ENCODE data around the gene FGF14. TPM values are rescaled to one million over a fixed set of nuclear protein-coding genes. Genes with fewer than 3 reads are reported as not detected.

Gene FGF14
- total and polyA plus RNA-seq, 2 of the 4 experiments (the other 2 are of a cell fraction): under 0.01 TPM; not detected in 1

DNA sequence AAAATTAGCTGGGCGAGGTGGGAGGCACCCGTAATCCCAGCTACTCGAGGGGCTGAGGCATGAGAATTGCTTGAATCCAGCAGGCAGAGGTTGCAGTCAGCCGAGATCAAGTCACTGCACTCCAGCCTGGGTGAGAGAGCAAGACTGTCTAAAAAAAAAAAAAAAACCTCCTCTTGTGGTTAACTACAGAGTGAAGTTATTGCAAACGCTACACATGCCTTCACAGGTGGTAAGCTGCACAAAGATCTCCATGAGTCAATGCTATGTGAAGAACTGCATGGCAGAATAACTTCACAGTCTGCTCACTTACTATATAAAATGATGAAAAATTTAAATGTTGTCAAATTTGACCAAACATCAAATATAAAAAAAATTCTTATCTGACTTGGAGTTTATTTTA lies 436.8 kb downstream of the FGF14 start:
- H3K14ac ChIP-seq (replicated peaks; ENCODE audit: low read depth, low read length): no peak overlapping the region
- H3K56ac ChIP-seq (ENCODE audit: extremely low read depth, insufficient read depth, low read length): no peak overlapping the region
- H2BK5ac ChIP-seq (ENCODE audit: low read depth, low read length, poor library complexity, severe bottlenecking): no peak overlapping the region
- H3K9me1 ChIP-seq (ENCODE audit: insufficient read depth, low read length): no peaks in the 10 kb centered on the region
- H3K9ac ChIP-seq (ENCODE audit: low read depth, low read length): no peak overlapping the region
- no peak overlapping the region for H2AFZ ChIP-seq (replicated peaks; ENCODE audit: low read length, poor library complexity)
- H3K79me1 ChIP-seq (ENCODE audit: low read depth in 1 of 2, low read length in 2 of 2): no peaks in the 10 kb centered on the region
- no peaks in the 10 kb centered on the region for H3K27me3 ChIP-seq (ENCODE audit: control insufficient read depth, insufficient read depth, low read length)
- ATAC-seq (ENCODE audit: low read depth) (no peak), DNase-seq (no peak)
- in situ Hi-C loops (cut with MboI; ENCODE audit: low sequenced_read_pairs): no loop called here
- H2AK5ac ChIP-seq (ENCODE audit: low read depth, low read length): no peak overlapping the region
- H4K5ac ChIP-seq (ENCODE audit: low read depth, low read length): no peak overlapping the region
- TF ChIP-seq CHD1 (IDR thresholded peaks at IDR 0.05; ENCODE audit: low read depth, low read length) (no peak), MAFK (IDR thresholded peaks at IDR 0.05; ENCODE audit: low read depth, low read length) (no peak), RAD21 (IDR thresholded peaks at IDR 0.05; ENCODE audit: low read length) (no peak), BHLHE40 (IDR thresholded peaks at IDR 0.05; ENCODE audit: low read depth, low read length) (no peak), SMC3 (IDR thresholded peaks at IDR 0.05; ENCODE audit: low read depth, low read length) (no peak), RCOR1 (IDR thresholded peaks at IDR 0.05; ENCODE audit: insufficient replicate concordance, low read length) (no peak), POLR2A (IDR thresholded peaks at IDR 0.05; ENCODE audit: low read depth, low read length) (no peak), FOS (IDR thresholded peaks at IDR 0.05; ENCODE audit: low read depth, low read length) (no peak), CEBPB (IDR thresholded peaks at IDR 0.05; ENCODE audit: low read depth, low read length) (no peak), MXI1 (IDR thresholded peaks at IDR 0.05; ENCODE audit: borderline replicate concordance, low read depth, low read length) (no peak), MAZ (IDR thresholded peaks at IDR 0.05; ENCODE audit: borderline replicate concordance, low read depth, low read length) (no peak), RFX5 (IDR thresholded peaks at IDR 0.05; ENCODE audit: low read depth, low read length) (no peak), NFE2L2 (IDR thresholded peaks at IDR 0.05; ENCODE audit: low read depth, low read length) (no peak)
- TF ChIP-seq, protein P1, sequence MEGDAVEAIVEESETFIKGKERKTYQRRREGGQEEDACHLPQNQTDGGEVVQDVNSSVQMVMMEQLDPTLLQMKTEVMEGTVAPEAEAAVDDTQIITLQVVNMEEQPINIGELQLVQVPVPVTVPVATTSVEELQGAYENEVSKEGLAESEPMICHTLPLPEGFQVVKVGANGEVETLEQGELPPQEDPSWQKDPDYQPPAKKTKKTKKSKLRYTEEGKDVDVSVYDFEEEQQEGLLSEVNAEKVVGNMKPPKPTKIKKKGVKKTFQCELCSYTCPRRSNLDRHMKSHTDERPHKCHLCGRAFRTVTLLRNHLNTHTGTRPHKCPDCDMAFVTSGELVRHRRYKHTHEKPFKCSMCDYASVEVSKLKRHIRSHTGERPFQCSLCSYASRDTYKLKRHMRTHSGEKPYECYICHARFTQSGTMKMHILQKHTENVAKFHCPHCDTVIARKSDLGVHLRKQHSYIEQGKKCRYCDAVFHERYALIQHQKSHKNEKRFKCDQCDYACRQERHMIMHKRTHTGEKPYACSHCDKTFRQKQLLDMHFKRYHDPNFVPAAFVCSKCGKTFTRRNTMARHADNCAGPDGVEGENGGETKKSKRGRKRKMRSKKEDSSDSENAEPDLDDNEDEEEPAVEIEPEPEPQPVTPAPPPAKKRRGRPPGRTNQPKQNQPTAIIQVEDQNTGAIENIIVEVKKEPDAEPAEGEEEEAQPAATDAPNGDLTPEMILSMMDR (conservative IDR thresholded peaks at IDR 0.05; ENCODE audit: low read depth, low read length): no peak
- TF ChIP-seq, protein P2, sequence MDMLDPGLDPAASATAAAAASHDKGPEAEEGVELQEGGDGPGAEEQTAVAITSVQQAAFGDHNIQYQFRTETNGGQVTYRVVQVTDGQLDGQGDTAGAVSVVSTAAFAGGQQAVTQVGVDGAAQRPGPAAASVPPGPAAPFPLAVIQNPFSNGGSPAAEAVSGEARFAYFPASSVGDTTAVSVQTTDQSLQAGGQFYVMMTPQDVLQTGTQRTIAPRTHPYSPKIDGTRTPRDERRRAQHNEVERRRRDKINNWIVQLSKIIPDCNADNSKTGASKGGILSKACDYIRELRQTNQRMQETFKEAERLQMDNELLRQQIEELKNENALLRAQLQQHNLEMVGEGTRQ (IDR thresholded peaks at IDR 0.05; ENCODE audit: low read depth, low read length): no peak
- TF ChIP-seq, protein P3, sequence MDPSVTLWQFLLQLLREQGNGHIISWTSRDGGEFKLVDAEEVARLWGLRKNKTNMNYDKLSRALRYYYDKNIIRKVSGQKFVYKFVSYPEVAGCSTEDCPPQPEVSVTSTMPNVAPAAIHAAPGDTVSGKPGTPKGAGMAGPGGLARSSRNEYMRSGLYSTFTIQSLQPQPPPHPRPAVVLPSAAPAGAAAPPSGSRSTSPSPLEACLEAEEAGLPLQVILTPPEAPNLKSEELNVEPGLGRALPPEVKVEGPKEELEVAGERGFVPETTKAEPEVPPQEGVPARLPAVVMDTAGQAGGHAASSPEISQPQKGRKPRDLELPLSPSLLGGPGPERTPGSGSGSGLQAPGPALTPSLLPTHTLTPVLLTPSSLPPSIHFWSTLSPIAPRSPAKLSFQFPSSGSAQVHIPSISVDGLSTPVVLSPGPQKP (IDR thresholded peaks at IDR 0.05; ENCODE audit: borderline replicate concordance, low read depth, low read length): no peak
- dilution Hi-C loops (cut with HindIII; ENCODE audit: low sequenced_read_pairs, unreplicated experiment): no loop called here
- H4K20me1 ChIP-seq (ENCODE audit: insufficient read depth, low read length): no peaks in the 10 kb centered on the region
- no peak overlapping the region for H4K91ac ChIP-seq (ENCODE audit: insufficient read depth, low read depth, low read length)
- intact Hi-C loops (cut with micrococcal nuclease): no loop called here
- H3K4me2 ChIP-seq (ENCODE audit: low read depth, low read length): no peak overlapping the region
- H3K4me3 ChIP-seq (ENCODE audit: insufficient read depth, low read depth, low read length): no peak overlapping the region
- no peak overlapping the region for H3K4ac ChIP-seq (ENCODE audit: low read depth, low read length)
- H3K23ac ChIP-seq (ENCODE audit: low read depth, low read length): no peak overlapping the region
- WGBS, 2 experiments (ENCODE audit: extremely low coverage in 2 of 2, insufficient read length in 1 of 2): no CpG with 5 or more reads among the region's 5 CpGs
- ChIA-PET POLR2A (ENCODE audit: unreplicated experiment) (no interaction called here), CTCF (no interaction called here)
- H3K9me3 ChIP-seq (ENCODE audit: control insufficient read depth, insufficient read depth, low read length): no peaks in the 10 kb centered on the region
- no peak overlapping the region for H3K27ac ChIP-seq (ENCODE audit: insufficient read depth, low read length)
- H3K18ac ChIP-seq (ENCODE audit: low read depth, low read length): no peak overlapping the region
- no peak overlapping the region for H2BK15ac ChIP-seq (ENCODE audit: low read depth, low read length)
- no TSS peak for BruUV-seq (replicated peaks)
- H3K4me1 ChIP-seq (ENCODE audit: control insufficient read depth, insufficient read depth, low read length): no peaks in the 10 kb centered on the region
- no peak overlapping the region for H2AK9ac ChIP-seq (replicated peaks; ENCODE audit: low read depth, low read length, poor library complexity)
- no peaks in the 10 kb centered on the region for H3K36me3 ChIP-seq (ENCODE audit: control insufficient read depth, insufficient read depth, low read length)
- H4K8ac ChIP-seq (ENCODE audit: low read depth in 2 of 2, low read length in 2 of 2): no peak overlapping the region
- no peak overlapping the region for H2BK20ac ChIP-seq (ENCODE audit: low read depth, low read length)
- no peak overlapping the region for H2BK120ac ChIP-seq (ENCODE audit: low read depth, low read length)

Measured in IMR-90 (cell line).